Embryonic facial prominence (tissue), 1 donor: ENCODE data around the gene ASB10.

Source experiments
- DNase-seq: peaks from one replicate; pipeline ENCODE4 v3.0.0-alpha.2; 2016; ENCODE audit errors: extremely low spot score

Gene ASB10

GRCh38 chr7:151166629-151167196 lies 20.3 kb downstream of the ASB10 start:
- DNase-seq: no peak

- DNase-seq: no peak
These were observed 25.3 kb downstream of the ASB10 start for GRCh38 chr7:151161757-151162156.

- DNase-seq: no peak
These were observed 29.3 kb downstream of the ASB10 start for GRCh38 chr7:151157645-151158329.

GRCh38 chr7:151152643-151153513 lies 34.2 kb downstream of the ASB10 start:
- DNase-seq: no peak

- DNase-seq: no peak
These were observed 36.7 kb downstream of the ASB10 start for GRCh38 chr7:151150388-151150787.

- no peak for DNase-seq
These were observed 38.5 kb downstream of the ASB10 start for GRCh38 chr7:151148319-151149259.

- DNase-seq: no peak
These were observed 40.3 kb downstream of the ASB10 start for GRCh38 chr7:151146761-151147160.

GRCh38 chr7:151144387-151144786 lies 42.7 kb downstream of the ASB10 start:
- no peak for DNase-seq

- no peak for DNase-seq
These were observed 43.6 kb downstream of the ASB10 start for GRCh38 chr7:151143261-151144015.

- no peak for DNase-seq
These were observed 44.4 kb downstream of the ASB10 start for GRCh38 chr7:151142686-151143040.

GRCh38 chr7:151141855-151142685 lies 45.0 kb downstream of the ASB10 start:
- DNase-seq: no peak

- no peak for DNase-seq
These were observed 45.7 kb downstream of the ASB10 start for GRCh38 chr7:151141311-151141854.

GRCh38 chr7:151140826-151141225 lies 46.2 kb downstream of the ASB10 start:
- DNase-seq: no peak

- DNase-seq: no peak
These were observed 47.3 kb downstream of the ASB10 start for GRCh38 chr7:151139791-151140190.

GRCh38 chr7:151139071-151139790 lies 47.8 kb downstream of the ASB10 start:
- DNase-seq: no peak

- DNase-seq: no peak
These were observed 48.7 kb downstream of the ASB10 start for GRCh38 chr7:151138153-151138851.

- no peak for DNase-seq
These were observed 49.3 kb downstream of the ASB10 start for GRCh38 chr7:151137791-151138152.

- DNase-seq: no peak
These were observed 49.9 kb downstream of the ASB10 start for GRCh38 chr7:151137076-151137675.
